ENCODE measurements around the gene PAPSS2. TPM values are rescaled to one million over a fixed set of nuclear protein-coding genes. Genes with fewer than 3 reads are reported as not detected.
"Not testable (repeated sequence)": the region's sequence is repeated elsewhere in the genome, so short reads cannot be mapped to it uniquely, and the experiment has no call there.

PAPSS2 gene
- total RNA-seq, 2 experiments from 2014 or later, result not detected

DNA sequence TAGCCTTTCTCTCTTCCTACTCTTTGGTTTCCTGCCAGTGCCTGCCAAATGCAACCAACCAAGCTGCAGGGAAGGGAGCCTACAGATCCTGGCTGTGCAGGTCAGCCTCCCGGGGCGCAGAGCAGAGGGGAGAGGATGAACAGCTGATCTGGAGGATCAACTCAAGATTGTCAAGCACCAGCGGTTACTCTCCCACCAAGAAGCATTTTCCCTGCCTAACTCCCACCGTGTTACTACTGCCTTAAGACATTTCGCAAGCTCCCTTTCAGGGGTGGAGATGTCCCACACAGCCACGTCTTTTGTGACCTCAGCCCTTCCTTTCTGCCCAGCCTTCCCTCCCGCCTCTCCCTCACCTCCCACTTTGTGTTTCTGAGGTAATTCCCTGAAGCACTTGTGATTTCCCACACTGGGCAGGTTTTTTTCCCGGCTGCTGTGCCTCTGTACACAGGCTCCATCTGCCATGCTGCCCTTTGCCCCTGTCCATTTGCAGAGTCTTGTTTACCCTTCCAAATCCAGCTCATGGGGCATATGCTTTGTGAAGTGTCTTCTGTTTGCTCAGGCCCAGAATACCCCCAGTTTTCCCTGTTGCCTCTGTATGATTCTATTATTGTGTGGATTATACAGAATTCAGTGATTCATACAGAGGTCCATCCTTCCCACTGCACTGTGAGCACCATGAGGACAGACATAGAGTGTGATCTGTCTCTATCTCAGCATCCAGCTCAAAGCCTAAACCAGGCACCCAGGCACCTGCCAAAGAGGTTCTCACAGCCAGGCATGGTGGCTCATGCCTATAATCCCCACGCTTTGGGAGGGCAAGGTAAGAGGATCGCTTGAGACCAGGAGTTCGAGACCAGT lies 40.9 kb upstream of the PAPSS2 start:
- intact Hi-C loops (cut with micrococcal nuclease; ENCODE audit: unreplicated experiment), result no loop called here
- Histone ChIP-seq H3K9me2 (ENCODE audit: insufficient read depth, low read length) (no peaks in the 10 kb centered on the region), H3K79me2 (ENCODE audit: insufficient read depth, low read depth, low read length) (no peaks in the 10 kb centered on the region), H3K4me1 (ENCODE audit: insufficient read depth, low read length, poor library complexity, severe bottlenecking) (no peaks in the 10 kb centered on the region), H3K4me3 (ENCODE audit: low read depth, low read length, poor library complexity, severe bottlenecking) (no peak overlapping the region), H3K9me3 (ENCODE audit: low read length) (no peaks in the 10 kb centered on the region), H2AFZ (ENCODE audit: low read length) (no peak overlapping the region), H3K4me2 (ENCODE audit: low read length) (no peak overlapping the region), H3K36me3 (ENCODE audit: insufficient read depth, low read length) (no peaks in the 10 kb centered on the region), H3K27ac (ENCODE audit: low read depth, low read length, poor library complexity, severe bottlenecking) (no peak overlapping the region), H4K20me1 (ENCODE audit: insufficient read depth, low read length) (no peaks in the 10 kb centered on the region)
- ChIA-PET POLR2A (no interaction called here), CTCF (ENCODE audit: unreplicated experiment) (no interaction called here)
- BruUV-seq (replicated peaks), result no TSS peak
- TF ChIP-seq EZH2phosphoT487 (IDR thresholded peaks at IDR 0.05; ENCODE audit: borderline replicate concordance, low read depth, low read length) (no peak), CTCF (conservative IDR thresholded peaks at IDR 0.05; ENCODE audit: low read length) (no peak)
- no peak for DNase-seq (ENCODE audit: low spot score)

DNA sequence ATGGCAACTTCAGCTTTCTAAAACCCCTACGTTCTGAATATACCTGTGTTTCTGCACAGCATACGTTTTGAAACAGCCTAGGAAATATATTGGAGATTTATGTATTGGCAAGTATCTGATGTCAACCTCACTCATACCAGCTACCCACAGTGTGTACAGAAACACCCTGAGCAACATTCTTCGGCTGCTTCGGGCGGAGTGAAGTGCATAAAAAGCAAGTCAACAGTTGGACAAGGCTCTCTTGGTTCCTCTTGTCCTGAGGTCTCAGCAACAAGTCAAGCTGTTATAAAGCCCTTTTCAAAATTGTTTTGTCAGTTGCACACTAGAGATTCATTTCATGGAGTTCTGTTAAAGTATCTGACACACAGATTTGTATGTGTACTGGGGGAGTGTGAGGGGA lies 40.0 kb upstream of the PAPSS2 start:
- CTCF ChIA-PET (ENCODE audit: unreplicated experiment), result no interaction called here

DNA sequence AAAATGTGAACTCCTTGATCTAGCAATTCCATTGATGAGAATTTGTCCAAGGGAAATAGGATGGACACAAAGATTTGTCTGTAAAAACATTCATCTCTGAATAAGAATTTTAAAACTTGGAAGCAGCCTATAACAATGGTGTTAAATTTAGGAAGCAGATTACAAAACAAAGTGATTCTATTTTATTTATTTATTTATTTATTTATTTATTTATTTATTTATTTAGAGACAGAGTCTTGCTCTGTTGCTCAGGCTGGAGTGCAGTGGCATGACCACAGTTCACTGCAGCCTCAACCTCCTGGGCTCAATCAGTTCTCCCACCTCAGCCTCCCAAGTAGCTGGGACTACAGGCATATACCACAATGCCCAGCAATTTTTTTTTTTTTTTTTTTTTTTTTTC lies 38.2 kb upstream of the PAPSS2 start:
- H3K4me2 ChIP-seq (ENCODE audit: low read length); H3K4me3 ChIP-seq (ENCODE audit: low read depth, low read length, poor library complexity, severe bottlenecking); BruUV-seq (replicated peaks); DNase-seq (ENCODE audit: low spot score); H3K9me3 ChIP-seq (ENCODE audit: low read length); H4K20me1 ChIP-seq (ENCODE audit: insufficient read depth, low read length); H3K27ac ChIP-seq (ENCODE audit: low read depth, low read length, poor library complexity, severe bottlenecking); H3K4me1 ChIP-seq (ENCODE audit: insufficient read depth, low read length, poor library complexity, severe bottlenecking); H3K79me2 ChIP-seq (ENCODE audit: insufficient read depth, low read depth, low read length); H3K36me3 ChIP-seq (ENCODE audit: insufficient read depth, low read length); POLR2A ChIA-PET; intact Hi-C loops (cut with micrococcal nuclease; ENCODE audit: unreplicated experiment); H3K9me2 ChIP-seq (ENCODE audit: insufficient read depth, low read length); CTCF ChIA-PET (ENCODE audit: unreplicated experiment); H2AFZ ChIP-seq (ENCODE audit: low read length): not testable (repeated sequence)

More for the DNA sequence above, 40.0 kb upstream of the PAPSS2 start:
- no peak for DNase-seq (ENCODE audit: low spot score)
- Histone ChIP-seq H3K36me3 (ENCODE audit: insufficient read depth, low read length) (no peaks in the 10 kb centered on the region), H4K20me1 (ENCODE audit: insufficient read depth, low read length) (no peaks in the 10 kb centered on the region), H3K79me2 (ENCODE audit: insufficient read depth, low read depth, low read length) (no peaks in the 10 kb centered on the region), H3K4me1 (ENCODE audit: insufficient read depth, low read length, poor library complexity, severe bottlenecking) (no peaks in the 10 kb centered on the region), H3K27ac (ENCODE audit: low read depth, low read length, poor library complexity, severe bottlenecking) (no peak overlapping the region), H3K4me3 (ENCODE audit: low read depth, low read length, poor library complexity, severe bottlenecking) (no peak overlapping the region), H3K4me2 (ENCODE audit: low read length) (no peak overlapping the region), H2AFZ (ENCODE audit: low read length) (no peak overlapping the region), H3K9me3 (ENCODE audit: low read length) (no peaks in the 10 kb centered on the region), H3K9me2 (ENCODE audit: insufficient read depth, low read length) (no peaks in the 10 kb centered on the region)
- TF ChIP-seq EZH2phosphoT487 (IDR thresholded peaks at IDR 0.05; ENCODE audit: borderline replicate concordance, low read depth, low read length) (no peak), CTCF (conservative IDR thresholded peaks at IDR 0.05; ENCODE audit: low read length) (no peak)
- intact Hi-C loops (cut with micrococcal nuclease; ENCODE audit: unreplicated experiment), result no loop called here
- POLR2A ChIA-PET, result interaction anchor here (0.6 kb wide), 1 partner anchor 124 kb away, joined by 5 read pairs; no protein-coding TSS in a partner anchor
- no TSS peak for BruUV-seq (replicated peaks)
